GM23248 (cell line): ENCODE data around the gene MAML3.

Source experiments
- EZH2 ChIP-seq: fragments of 200-600 bp; sonication (generic); IDR thresholded peaks from 2 replicates; pipeline ENCODE4 v1.6.1; 2018; ENCODE audit warnings: antibody characterized with exemption, mild to moderate bottlenecking; ENCODE audit not compliant: insufficient read depth, poor library complexity, severe bottlenecking
- EZH2phosphoT487 ChIP-seq: fragments of 200-600 bp; sonication (generic); IDR thresholded peaks from 2 replicates; pipeline ENCODE4 v1.6.1; 2018; ENCODE audit warnings: antibody characterized with exemption, moderate library complexity, mild to moderate bottlenecking, low read depth; ENCODE audit not compliant: insufficient read depth

- TF ChIP-seq EZH2: no peak
- TF ChIP-seq EZH2phosphoT487: no peak
Observed at GRCh38 chr4:139740531-139741041, 413.4 kb downstream of the MAML3 start.
